SK-N-SH treated with all-trans-retinoic acid at 6 μM for 48 hours (cell line): ENCODE results near the gene MSRB3.

ENCODE experiments used
- ATAC-seq: fragments of 200-7000 bp; cut with Tn5 transposase; 3 replicates; pipeline ENCODE4 v1.9.1; 2020; ENCODE audit warnings: mild to moderate bottlenecking, moderate library complexity
- ESRRG ChIP-seq: fragments of 250-450 bp; sonication (Bioruptor Pico); IDR thresholded peaks from 2 replicates; pipeline ENCODE4 v1.6.1; 2021; ENCODE audit warnings: mild to moderate bottlenecking
- OSR1 ChIP-seq: fragments of 250-450 bp; sonication (Bioruptor Pico); IDR thresholded peaks from 2 replicates; pipeline ENCODE4 v1.8.0; 2022; ENCODE audit warnings: moderate library complexity, mild to moderate bottlenecking, inconsistent platforms
- PATZ1 ChIP-seq: fragments of 250-450 bp; sonication (Bioruptor Pico); IDR thresholded peaks from 2 replicates; pipeline ENCODE4 v1.8.0; 2020; ENCODE audit warnings: mild to moderate bottlenecking, moderate library complexity, borderline replicate concordance
- PPARA ChIP-seq: fragments of 250-450 bp; sonication (Bioruptor Pico); IDR thresholded peaks from 2 replicates; pipeline ENCODE4 v1.5.0; 2020; ENCODE audit warnings: mild to moderate bottlenecking, borderline replicate concordance
- SNAI2 ChIP-seq: fragments of 250-450 bp; sonication (Bioruptor Pico); IDR thresholded peaks from 2 replicates; pipeline ENCODE4 v1.5.0; 2020; ENCODE audit warnings: mild to moderate bottlenecking, moderate library complexity
- TOX ChIP-seq: fragments of 250-450 bp; sonication (Bioruptor Pico); IDR thresholded peaks from 2 replicates; pipeline ENCODE4 v1.8.0; 2021; ENCODE audit warnings: mild to moderate bottlenecking, moderate library complexity, borderline replicate concordance
- ZC3H10 ChIP-seq: fragments of 250-450 bp; sonication (Bioruptor Pico); IDR thresholded peaks from 2 replicates; pipeline ENCODE4 v1.5.1; 2021; ENCODE audit warnings: mild to moderate bottlenecking, moderate library complexity
- ZFP30 ChIP-seq: fragments of 450-650 bp; formaldehyde crosslinking; IDR thresholded peaks from 2 replicates; pipeline ENCODE4 v1.5.0; 2022; ENCODE audit warnings: mild to moderate bottlenecking, moderate library complexity
- ZNF8 ChIP-seq: fragments of 450-650 bp; formaldehyde crosslinking; IDR thresholded peaks from 2 replicates; pipeline ENCODE4 v1.5.0; 2020; ENCODE audit warnings: mild to moderate bottlenecking, moderate library complexity
- TF ChIP-seq, protein P1 (sequence below): fragments of 250-450 bp; sonication (Bioruptor Pico); IDR thresholded peaks from 2 replicates; pipeline ENCODE4 v1.5.0; 2020; ENCODE audit warnings: mild to moderate bottlenecking, moderate library complexity
- TF ChIP-seq, protein P2 (sequence below): fragments of 250-450 bp; sonication (Bioruptor Pico); IDR thresholded peaks from 2 replicates; pipeline ENCODE4 v1.5.1; 2020; ENCODE audit warnings: low read depth, mild to moderate bottlenecking, moderate library complexity

The MSRB3 gene

DNA sequence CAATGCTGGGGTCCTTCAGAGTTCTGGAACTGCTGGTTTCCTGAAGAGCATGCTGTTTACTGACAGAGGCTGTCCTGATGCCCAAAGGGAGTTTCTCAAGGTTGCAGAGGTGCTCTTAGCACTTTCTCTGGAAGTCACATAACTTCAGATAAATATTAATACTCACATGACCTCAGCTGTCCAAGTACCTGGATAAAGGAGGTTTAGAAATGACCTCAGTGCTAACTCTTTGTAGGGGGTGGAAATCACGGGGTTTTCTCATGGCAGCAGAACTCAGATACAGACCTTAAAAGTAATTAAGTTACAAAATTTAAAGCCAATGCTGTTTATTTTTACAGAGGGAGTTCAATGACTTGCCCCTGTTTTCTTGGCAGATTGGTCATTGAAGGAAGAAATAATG lies 225.9 kb downstream of the MSRB3 start (continued):
- no peak for TF ChIP-seq ESRRG (CRISPR knock-in tag)
- TF ChIP-seq, protein P1, sequence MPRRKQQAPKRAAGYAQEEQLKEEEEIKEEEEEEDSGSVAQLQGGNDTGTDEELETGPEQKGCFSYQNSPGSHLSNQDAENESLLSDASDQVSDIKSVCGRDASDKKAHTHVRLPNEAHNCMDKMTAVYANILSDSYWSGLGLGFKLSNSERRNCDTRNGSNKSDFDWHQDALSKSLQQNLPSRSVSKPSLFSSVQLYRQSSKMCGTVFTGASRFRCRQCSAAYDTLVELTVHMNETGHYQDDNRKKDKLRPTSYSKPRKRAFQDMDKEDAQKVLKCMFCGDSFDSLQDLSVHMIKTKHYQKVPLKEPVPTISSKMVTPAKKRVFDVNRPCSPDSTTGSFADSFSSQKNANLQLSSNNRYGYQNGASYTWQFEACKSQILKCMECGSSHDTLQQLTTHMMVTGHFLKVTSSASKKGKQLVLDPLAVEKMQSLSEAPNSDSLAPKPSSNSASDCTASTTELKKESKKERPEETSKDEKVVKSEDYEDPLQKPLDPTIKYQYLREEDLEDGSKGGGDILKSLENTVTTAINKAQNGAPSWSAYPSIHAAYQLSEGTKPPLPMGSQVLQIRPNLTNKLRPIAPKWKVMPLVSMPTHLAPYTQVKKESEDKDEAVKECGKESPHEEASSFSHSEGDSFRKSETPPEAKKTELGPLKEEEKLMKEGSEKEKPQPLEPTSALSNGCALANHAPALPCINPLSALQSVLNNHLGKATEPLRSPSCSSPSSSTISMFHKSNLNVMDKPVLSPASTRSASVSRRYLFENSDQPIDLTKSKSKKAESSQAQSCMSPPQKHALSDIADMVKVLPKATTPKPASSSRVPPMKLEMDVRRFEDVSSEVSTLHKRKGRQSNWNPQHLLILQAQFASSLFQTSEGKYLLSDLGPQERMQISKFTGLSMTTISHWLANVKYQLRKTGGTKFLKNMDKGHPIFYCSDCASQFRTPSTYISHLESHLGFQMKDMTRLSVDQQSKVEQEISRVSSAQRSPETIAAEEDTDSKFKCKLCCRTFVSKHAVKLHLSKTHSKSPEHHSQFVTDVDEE, result no peak
- no peak for TF ChIP-seq ZNF8 (CRISPR knock-in tag)
- no peak for TF ChIP-seq ZFP30 (CRISPR knock-in tag)
- TF ChIP-seq, all 23 proteins: peak for 0

- ATAC-seq, result no peak
- TF ChIP-seq PPARA (CRISPR knock-in tag), result no peak
- no peak for TF ChIP-seq SNAI2 (CRISPR knock-in tag)
- TF ChIP-seq ZNF8 (CRISPR knock-in tag), result no peak
- no peak for TF ChIP-seq ESRRG (CRISPR knock-in tag)
- no peak for TF ChIP-seq TOX (CRISPR knock-in tag)
- no peak for TF ChIP-seq ZC3H10 (CRISPR knock-in tag)
- TF ChIP-seq, protein P1, result no peak
- TF ChIP-seq, all 23 proteins: peak for 0
Measured at GRCh38 chr12:65505386-65506121, 227.1 kb downstream of the MSRB3 start.

GRCh38 chr12:65508276-65509035 lies 230.0 kb downstream of the MSRB3 start:
- TF ChIP-seq SNAI2 (CRISPR knock-in tag), result no peak
- TF ChIP-seq, protein P2, sequence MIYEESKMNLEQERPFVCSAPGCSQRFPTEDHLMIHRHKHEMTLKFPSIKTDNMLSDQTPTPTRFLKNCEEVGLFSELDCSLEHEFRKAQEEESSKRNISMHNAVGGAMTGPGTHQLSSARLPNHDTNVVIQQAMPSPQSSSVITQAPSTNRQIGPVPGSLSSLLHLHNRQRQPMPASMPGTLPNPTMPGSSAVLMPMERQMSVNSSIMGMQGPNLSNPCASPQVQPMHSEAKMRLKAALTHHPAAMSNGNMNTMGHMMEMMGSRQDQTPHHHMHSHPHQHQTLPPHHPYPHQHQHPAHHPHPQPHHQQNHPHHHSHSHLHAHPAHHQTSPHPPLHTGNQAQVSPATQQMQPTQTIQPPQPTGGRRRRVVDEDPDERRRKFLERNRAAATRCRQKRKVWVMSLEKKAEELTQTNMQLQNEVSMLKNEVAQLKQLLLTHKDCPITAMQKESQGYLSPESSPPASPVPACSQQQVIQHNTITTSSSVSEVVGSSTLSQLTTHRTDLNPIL (CRISPR knock-in tag), result no peak
- TF ChIP-seq, all 23 proteins: peak for 0
- ATAC-seq, result no peak

GRCh38 chr12:65510007-65510406 lies 231.5 kb downstream of the MSRB3 start:
- ATAC-seq, result no peak
- no peak for TF ChIP-seq ZFP30 (CRISPR knock-in tag)
- TF ChIP-seq, protein P2 (CRISPR knock-in tag), result no peak

GRCh38 chr12:65510584-65511050 lies 232.1 kb downstream of the MSRB3 start:
- TF ChIP-seq PPARA (CRISPR knock-in tag) (no peak), OSR1 (CRISPR knock-in tag) (no peak), TOX (CRISPR knock-in tag) (no peak), PATZ1 (CRISPR knock-in tag) (no peak)
- ATAC-seq, result peak; percentile 4; the same call in 2 of the 3 replicates
